GM19328 (cell line): Measurements from ENCODE around the gene STX11.

Experiments used
- ATAC-seq: cut with Tn5 transposase; IDR thresholded peaks from one replicate; pipeline ENCODE4 v1.9.1; 2021; ENCODE audit warnings: mild to moderate bottlenecking, moderate library complexity; ENCODE audit not compliant: unreplicated experiment

The STX11 gene

DNA sequence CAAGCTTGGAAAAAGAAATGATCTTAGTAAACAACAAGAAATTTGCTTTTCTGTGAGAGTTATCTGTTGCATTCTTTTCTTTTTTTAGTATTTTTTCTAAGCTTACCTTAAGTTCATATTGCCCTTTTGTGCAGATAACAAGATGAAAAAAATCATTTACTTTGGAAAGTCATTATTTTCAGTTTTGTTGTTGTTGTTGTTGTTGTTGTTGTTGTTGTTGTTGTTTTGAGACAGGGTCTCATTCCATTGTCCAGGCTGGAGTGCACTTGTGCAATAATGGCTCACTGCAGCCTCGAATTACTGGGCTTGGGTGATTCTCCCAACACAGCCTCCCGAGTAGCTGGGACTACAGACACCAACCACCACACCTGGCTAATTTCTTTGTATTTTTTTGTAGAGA lies 8.8 kb upstream of the STX11 start:
- no peak for ATAC-seq

DNA sequence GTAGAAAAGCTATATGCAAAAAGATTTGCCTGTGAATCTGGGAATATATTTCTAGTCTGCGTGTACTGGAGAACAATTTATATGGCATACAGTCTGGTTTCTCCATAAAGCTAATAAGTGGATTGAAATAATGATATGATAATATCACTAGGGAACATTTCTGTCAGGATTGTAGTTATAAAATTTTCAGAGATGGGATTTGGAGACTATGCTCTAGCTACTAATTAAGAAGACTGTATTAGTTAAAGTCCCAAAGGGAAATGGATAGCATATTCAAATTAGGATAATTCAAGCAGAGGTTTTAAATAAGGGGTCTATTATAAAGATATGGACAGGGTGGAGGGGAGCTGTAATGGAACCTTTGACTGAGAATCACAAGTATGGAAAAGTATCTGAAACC lies 7.2 kb upstream of the STX11 start:
- ATAC-seq: no peak

DNA sequence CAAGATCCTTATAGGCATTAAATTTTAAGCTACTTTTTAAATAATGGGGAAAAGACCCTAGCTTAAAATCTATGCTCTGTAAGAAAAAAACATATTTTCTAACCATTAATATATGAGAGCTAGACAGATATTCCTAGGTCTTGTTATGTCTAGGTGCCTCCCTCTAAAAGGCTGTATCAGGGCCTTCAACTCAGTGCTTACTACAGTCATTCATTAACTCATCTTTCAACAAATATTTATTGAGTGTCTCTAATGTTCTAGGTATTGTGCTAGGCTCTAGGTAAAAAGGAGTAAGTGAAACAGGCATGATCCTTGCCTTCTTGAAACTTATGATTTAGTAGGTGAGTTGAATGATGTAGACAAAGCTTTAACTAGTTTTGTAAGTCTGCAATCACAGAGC lies 6.4 kb upstream of the STX11 start:
- no peak for ATAC-seq

DNA sequence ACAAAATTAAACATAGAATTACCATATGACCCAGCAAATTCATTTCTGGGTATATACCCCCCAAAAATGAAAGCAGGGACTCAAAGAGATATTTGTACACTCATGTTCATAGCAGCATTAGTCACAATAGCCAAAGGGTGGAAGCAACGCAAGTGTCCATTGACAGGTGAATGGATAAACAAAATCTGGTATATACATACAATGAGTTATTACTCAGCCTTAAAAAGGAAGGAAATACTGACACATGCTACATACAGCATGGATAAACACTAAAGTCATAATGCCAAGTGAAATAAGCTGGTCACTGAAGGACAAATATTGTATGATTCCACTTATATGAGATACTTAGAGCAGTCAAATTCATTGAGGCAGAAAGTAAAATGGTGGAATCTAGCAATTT lies 5.3 kb upstream of the STX11 start:
- ATAC-seq: no peak

DNA sequence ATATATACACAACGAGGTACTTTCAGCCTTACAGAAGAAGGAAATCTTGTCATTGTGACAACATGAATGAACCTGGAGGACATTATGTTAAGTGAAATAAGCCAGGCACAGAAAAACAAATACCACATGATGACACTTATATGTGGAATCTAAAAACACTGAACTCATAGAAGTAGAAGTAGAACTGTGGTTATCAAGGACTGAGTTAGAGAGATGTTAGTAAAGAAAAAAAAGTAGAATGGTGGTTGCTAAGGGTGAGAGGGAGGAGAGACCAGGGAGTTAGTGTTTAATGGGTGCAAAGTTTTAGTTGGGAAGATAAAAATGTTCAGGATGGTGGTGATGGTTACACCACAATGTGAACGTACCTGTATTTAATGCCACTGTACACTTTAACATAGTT lies 4.8 kb upstream of the STX11 start:
- no peak for ATAC-seq

DNA sequence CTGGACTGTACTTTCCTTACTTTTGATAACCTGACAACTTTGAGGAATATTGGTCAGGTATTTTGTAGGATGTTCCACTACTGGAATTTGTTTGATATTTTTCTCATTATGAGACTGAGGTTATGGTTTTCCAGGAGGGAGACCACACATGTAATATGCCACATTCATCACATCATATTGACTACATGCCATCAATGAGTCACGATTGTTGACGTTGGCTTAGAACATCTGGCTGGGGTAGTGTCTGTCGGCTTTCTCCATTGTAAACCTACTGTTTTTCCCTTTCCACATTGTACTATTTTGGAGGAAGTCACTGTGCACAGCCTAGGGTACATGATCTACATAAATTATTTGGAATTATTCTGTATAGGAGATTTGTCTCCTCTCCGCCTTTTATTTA lies 1.4 kb upstream of the STX11 start:
- no peak for ATAC-seq

DNA sequence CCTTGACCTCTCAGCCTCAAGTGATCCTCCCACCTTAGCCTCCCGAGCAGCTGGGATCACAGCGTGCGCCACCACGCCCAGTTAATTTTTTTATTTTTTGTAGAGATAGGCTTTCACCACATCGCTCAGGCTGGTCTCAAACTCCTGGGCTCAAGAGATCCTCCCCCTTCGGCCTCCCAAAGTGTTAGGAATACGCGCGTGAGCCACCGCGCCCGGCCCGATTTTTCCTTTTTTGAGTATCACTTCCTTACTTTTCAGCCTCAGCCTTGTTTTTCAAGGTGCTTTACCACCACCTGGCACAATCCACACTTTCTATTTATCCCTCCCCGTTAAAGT lies 791 bp upstream of the STX11 start:
- ATAC-seq: no peak

DNA sequence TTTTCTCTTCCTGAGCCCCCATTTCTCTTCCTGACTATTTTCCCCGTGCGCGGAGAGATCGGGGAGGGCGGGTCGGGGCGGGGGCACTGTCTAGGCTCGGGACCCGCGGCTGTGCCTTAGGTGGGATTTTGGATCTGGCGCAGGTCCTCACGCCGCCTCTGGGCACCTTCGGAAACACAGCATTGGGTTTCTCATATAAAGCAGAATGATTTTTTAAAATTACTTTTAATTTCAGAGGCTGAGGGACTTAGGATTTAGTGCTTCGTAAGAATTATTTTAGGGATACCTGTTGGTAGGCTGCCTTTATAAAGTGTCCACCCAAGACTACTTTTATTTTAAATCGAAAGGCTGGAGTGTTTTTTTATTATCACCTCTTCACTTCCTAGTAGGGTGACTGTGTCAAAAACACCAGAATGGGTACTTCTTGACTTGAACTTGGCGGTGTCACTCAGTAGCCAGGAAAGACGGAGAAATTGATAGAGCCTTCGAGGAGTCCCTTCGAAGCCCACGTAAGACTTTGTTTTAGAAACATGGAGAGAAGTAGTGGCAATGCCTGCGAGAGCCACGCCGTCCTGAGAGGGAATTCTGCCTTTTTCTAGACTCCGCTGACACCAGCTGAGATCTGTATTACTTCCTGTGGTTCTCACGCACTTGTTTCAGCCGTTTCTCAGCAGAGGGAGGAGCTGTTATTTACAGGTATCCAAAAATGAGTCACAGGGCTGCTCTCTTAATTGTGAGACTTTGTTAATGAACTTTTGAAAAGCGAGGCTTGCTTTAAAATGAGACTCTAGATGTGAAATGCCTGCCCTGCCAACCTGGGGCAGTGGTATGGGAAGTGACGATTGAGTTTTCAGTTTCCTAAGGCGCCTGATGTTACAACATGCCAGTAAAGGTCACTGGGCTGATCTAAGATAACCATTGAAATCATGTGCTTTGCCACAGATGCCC lies 667 bp downstream of the STX11 start:
- ATAC-seq: peak; percentile 50

DNA sequence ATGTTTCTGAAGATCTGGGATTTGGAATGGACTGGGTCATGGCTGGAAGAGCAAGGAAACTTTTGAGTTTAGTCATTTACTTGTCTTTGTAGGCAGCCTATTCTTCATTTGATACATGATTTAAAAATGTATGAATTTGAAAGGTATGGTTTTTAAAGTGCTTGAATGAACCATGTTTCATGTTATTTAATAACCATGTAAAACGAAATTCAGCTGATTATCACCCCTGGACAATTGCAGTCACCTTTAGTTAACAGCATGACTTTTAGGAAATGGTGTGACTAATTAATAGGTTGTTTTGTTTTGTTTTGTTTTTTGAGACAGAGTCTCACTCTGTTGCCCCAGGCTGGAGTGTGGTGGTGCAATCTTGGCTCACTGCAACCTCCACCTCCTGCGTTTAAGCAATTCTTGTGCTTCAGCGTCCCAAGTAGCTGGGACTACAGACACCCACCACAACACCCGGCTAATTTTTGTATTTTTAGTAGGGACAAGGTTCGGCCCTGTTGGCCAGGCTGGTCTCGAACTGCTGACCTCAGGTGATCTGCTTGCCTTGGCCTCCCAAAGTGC lies 2.1 kb downstream of the STX11 start:
- ATAC-seq: no peak

DNA sequence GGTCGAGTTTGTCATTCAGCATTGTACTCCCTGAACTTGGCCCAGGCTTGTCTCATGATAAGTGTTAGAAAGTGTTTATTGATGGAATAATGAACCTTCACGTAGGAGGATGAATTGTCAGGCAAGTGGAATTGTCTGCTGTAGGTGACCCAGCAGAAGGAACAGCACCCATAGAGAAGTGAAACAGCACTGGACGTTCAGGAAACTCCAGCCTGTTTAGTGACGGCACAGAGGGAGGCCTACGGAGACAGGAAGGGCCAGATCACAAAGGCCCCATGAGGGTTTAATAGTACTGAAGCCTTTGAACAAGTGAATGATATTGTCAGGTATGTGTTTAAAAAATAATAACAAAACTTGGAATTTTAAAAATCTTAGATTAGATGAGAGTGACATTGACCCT lies 2.9 kb downstream of the STX11 start:
- no peak for ATAC-seq

DNA sequence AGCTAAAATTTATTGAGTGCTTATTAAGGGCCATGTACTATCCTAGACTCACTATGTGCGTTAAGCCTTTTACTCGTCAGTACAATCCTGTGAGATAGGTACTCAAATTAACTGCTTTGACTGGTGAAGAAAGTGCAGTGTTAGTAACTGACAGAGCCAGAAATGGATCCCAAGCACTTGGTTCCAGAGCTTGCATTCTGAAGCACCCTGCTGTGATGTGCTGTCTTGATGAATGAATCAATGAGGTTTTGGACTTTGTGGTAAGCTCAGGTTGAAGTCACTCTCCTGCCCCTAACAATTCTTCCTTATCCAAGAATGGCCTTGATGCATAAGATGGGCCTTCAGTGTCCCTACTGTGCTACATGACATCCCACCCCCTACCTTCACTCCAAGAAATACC lies 3.7 kb downstream of the STX11 start:
- ATAC-seq: no peak

DNA sequence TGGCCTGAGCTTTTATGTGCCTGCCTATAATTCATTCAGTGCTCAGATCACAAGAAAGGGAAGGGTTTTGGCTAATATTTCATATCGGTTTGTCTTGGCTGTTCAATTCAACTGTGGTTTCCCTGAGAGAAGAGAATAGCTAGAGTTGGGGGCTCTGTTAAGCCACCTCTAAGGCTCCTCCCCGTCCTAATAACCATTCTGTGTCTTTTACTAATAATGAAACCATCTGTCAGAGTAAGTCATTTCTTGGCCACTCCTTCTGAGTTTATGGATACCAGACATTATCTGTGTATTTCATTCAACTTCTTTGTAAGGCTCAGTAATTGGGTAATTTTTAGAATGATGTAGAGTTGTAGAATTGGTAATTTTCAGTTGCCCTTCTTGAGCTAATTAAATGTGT lies 5.2 kb downstream of the STX11 start:
- peak; percentile 37 for ATAC-seq

DNA sequence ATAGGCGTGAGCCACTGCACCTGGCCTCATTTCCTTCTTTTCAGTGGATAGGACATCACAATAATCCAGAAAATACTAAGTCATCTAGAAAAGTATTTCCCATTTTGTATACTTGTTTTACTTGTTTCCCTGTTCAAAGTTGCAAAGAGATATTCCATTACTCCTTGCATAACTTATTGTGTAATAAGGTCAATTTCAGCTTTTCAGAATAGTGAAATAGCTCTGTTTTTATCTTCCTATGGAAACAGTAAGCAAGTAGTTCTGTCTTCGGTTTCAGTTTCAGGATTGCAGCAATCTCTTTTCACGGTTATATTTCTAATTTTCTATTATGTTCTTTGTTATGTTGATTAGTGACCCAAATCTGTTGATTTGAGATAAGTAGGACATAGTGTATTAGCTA lies 6.0 kb downstream of the STX11 start:
- ATAC-seq: no peak

DNA sequence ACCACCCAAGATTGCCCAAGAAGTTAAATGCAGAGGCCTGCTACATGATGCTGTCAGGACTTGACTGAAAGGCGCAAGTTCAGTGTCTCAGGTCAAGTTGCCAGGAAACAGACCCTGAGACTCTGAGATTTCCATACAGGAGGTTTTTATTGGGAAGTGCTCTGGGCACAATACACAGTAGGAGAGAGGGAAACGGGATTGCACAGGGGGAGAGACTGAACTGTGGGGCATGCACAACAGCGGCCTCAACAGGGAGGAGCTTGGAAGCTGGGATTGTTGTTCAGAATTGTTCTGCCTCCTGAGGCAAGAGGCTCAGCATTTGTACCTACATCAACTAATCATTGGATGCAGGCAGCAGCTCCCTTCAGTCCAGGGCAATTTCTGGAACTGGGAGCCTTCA lies 6.7 kb downstream of the STX11 start:
- no peak for ATAC-seq

DNA sequence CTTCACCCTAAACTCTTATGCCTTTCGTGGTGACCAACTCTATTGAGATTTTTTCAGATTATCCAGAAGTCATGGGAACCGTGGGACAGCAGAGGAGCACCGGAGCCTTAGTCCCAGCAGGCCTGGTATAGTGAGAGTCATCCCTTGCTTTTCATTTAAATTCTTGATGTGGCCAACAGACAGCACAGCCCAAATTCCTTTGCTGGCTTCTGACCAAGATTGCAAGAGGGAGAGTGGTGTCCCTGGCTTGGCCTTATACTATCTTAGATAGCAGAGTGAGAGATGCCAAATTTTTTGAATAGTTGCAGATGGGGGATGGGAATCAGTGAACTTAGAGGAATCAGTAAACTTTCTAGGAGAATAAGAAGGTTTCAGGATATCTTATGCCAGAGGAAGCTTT lies 7.8 kb downstream of the STX11 start:
- no peak for ATAC-seq

DNA sequence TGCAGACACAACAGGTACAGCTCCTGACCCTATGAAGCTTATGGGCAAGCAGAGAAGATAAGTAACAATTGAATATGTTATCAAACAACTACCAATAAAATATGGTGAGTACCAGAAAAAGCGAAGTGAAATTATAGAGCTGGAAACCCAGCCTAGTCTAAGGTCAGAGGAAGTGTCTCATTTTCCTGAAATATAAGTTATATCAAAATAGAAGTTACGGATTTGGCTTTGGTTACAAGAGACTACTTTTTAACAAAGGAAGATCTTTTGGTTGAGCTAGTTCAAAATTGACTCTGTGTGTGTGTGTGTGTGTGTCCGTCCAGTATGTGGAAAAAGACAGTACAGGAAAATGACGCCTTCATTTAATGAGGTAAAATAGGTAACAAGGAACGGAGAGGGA lies 8.9 kb downstream of the STX11 start:
- no peak for ATAC-seq

DNA sequence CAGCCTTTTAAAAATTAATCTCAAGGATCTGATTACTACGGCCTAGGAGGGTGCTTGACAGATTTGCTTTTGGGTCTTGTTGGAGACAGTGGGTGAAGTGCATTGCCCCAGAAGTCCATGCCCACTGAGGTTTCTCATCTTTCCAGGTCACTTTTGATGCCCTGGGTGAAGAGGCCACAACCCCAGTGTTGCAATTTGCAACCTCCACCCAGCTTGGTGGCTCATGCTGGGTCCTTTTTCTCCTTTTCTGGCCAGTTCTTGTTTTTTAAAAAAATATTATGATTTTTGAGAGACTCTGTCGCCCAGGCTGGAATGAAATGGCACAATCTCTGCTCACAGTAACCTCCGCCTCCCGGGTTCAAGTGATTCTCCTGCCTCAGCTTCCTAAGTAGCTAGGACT lies 9.4 kb downstream of the STX11 start:
- no peak for ATAC-seq

DNA sequence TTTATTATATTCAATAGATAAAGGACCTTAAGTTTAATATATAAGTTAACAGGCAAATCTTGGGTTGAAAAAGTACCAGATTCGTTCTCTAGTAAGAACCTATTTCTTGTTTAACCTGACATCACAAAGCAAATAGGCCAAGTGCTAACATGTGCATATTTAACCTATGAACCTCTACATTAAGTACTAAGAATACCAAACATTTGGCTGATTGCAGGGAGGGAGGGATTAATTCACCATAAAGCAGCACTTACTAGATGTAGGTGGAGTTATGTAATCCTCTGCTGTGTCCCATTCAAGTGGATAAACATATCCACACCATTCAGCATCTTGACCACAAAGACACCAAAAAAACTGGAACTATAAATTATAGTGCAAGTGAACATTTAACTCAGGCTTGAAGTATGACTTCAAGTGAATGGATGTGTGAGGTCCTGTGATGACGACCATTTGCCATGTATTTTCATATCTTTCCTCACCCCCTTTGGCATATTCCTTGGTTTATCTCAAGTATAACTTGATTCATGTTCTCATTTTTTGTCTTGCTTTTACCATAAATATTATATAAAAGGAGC lies 10.2 kb downstream of the STX11 start:
- no peak for ATAC-seq

DNA sequence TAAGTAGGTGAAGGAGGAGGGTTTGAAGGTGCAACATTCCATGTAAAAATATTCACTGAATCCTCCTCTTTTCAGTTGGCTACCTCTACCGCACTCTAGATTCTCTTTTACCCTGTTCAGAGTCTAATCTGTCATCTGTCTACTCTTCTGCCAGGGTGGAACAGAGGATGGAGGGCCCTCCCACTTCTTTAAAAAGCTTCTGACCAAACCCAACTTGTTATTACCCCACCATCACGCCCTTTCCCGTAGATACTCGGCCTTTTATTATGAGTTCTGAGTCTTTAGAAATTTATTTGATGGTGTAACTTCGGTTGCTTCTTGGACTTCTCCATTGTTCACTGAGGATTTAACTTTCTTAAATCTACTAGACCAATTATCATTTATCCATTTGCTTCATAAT lies 11.7 kb downstream of the STX11 start:
- no peak for ATAC-seq

DNA sequence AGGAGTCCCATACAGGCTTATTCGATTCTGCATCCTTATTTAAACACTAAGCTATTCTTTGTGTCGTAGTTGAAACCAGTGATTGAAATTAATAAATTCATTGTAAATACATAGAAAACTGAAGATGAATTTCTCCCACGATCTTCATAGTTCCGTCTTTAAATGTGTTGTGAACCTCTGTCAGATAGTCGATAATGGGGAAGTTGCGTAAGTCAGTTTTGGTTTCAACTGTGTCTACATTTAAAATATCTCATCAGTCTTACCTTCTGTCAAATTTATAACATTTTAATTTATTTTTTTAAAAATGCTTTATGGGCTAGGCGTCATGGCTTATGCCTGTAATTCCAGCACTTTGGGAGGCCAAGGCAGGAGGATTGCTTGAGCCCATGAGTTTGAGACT lies 12.7 kb downstream of the STX11 start:
- ATAC-seq: no peak

DNA sequence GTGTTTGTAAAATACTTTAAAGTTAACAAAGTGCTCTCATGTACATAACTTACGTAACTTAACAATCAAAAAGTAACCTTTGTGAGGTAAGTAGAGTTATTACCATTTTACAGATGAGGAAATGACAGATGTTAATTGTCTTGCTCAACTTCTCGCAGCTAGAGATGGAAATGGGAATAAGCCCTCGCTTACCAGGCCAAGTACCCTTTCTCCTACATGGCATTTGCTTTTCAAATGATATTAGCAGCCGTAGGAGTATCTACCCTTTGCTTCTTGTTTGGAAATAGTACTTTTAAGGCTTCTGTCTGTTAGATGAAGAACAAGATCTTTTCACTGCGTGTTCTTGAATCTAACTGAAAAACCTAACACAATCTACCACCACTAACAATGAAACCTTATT lies 15.5 kb downstream of the STX11 start:
- no peak for ATAC-seq

DNA sequence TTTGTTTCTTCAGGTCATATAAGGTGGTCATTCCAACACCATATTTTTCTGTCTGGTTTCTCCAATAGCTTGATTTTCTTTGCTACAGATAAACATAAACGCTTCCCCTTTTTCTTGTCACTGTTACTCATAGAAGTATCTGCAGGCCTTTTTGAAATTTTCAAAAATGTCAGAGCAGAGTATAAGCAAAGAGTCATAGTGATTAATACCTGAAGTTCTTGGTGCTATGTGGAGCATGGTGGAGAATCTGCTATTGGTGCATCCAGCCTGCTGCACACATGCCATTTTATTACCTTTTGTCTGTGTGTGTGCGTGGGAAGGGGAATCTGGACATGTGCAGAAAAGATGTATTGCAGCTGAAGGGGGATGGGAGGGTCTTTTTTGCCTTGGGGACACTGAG lies 19.7 kb downstream of the STX11 start:
- ATAC-seq: no peak

DNA sequence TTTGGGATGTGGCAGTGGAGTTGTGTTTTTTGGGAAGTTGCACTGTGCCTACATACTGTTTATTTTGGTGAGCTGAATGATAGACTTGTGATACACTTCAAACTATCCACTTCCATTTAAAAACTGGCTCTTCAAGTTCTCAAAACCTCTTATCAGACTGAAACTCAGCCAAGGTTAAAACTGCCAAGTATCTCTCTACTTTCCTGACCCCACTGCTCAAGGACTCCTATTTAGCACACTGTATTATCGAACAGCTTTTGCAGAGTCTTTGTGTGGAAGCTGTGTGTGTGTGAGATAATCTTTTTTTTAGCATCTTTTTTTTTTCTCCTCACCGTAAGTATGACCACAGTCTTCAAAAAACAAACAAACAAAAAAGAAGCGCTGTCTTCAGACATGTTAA lies 21.1 kb downstream of the STX11 start:
- ATAC-seq: no peak
